Stimulated activated CD4-positive, alpha-beta T cell treated with anti-CD3 and anti-CD28 coated beads, Interleukin-4, amount 100 ng/mL, for 24 hours (primary cell): ENCODE data around the gene EGFL7.

Experiments
- DNase-seq: peaks from one replicate; pipeline ENCODE4 v3.0.0-alpha.2; 2020

Gene EGFL7

GRCh38 chr9:136662656-136663581, at the start of gene EGFL7:
EGFL7 (plus strand) TSS chr9:136662916; CDS start chr9:136668283, 5,367 bp downstream.
- DNase-seq: no peak

- DNase-seq: no peak
These were observed 48.8 kb upstream of the EGFL7 start for GRCh38 chr9:136613824-136614371.

DNA sequence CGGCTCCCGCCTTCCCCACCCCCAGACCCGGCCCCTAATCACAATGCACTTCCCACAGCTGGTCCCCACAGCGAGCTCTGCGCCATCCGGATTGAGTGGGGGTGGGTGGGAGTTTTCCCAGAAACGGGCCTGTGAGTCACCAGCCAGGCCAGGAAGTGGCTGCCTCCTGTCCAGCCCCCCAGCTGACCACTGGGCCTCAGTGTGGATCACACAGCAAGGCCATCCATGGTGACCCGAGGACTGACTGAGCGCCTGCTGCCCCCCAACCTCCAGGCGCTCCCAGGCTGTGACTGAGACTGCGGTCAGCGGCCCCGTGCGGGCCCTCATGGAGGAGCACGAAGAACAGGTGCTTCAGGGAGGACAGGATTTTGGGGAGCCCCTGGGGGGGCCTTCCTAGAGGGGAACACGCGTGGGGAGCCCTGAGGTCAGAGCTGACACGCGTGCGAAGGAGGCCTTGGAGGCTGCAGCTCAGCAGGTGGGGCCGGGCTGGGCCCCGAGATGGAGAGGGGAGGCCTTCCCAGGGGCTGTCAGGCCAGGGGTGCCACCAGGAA, 48.3 kb upstream of the EGFL7 start:
- no peak for DNase-seq

DNA sequence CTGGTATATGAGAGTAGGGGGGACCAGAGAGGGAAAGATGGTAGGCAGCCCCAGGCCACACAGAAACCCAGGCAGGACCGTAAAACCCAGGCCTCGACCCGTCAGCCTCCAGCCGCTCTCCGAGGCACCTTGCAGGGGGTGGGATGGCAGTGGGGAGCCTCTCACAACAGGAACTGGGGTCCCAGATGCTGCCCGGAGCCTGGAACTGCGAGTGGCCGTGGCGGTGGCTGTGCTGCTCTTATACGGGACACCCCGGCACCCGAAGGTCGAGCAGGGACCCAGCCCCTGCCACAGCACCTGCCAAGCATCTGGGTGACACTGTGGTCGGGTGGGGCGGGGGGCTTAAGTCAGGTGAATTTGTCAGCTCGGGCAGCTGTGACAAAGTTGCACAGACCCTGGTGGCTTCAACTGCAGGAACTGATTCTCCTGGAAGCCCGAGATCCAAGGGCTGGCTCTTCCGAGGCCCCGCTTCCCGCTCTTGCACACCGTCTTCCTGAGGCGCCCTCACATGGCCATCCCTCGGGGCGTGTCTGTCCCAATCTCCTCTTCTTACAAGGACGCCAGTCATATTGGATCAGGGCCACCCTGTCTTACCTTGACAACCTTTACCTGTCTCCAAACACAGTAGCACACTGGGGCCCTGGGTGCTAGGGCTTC, 47.6 kb upstream of the EGFL7 start:
- DNase-seq: no peak

- no peak for DNase-seq
These were observed 46.9 kb upstream of the EGFL7 start for GRCh38 chr9:136615631-136616306.

- no peak for DNase-seq
These were observed 46.4 kb upstream of the EGFL7 start for GRCh38 chr9:136616307-136616635.

GRCh38 chr9:136616948-136617695, 45.6 kb upstream of the EGFL7 start:
- DNase-seq: no peak

DNA sequence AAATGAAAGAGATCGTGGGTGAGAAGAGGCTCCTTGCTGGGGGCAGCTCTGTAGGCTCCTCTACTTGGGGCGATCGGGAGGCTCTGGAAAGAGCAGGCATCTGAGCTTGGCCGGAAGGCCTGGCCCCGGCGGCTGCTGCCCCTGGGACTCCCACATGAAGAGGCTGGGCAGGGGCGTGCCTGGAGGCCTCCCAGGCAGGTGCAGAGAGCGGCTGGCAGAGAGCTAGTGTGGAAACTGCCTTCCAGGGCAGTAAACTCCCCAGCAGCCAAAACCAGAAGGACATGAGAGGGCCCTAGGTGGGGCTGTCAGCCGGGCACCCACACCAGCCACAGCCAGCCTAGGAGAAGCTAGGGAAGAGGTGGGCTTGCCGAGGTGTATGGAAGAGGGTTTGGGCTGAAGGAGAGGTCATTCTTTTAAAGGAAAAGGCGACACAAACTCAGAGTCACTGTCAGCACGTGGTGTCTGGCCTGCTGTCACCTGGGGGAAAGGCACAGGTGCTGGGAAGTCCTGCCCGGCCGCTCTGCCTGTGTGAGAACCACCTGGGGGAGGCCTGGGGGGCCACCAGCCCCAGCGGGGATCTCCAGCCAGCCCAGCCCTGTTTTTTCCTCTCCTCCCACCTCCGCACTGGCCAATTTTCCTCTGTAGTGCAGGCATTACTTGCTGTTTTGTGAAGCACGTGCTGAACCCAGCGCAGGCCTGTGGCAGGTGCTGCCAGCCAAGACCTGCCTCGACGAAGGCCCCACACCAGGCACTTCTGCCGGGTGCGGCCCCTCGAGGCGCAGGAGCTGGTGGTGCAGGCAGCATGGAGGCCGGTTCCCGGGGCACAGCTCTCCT, 44.8 kb upstream of the EGFL7 start:
- DNase-seq: no peak

- DNase-seq: no peak
These were observed 43.9 kb upstream of the EGFL7 start for GRCh38 chr9:136618580-136619547.

DNA sequence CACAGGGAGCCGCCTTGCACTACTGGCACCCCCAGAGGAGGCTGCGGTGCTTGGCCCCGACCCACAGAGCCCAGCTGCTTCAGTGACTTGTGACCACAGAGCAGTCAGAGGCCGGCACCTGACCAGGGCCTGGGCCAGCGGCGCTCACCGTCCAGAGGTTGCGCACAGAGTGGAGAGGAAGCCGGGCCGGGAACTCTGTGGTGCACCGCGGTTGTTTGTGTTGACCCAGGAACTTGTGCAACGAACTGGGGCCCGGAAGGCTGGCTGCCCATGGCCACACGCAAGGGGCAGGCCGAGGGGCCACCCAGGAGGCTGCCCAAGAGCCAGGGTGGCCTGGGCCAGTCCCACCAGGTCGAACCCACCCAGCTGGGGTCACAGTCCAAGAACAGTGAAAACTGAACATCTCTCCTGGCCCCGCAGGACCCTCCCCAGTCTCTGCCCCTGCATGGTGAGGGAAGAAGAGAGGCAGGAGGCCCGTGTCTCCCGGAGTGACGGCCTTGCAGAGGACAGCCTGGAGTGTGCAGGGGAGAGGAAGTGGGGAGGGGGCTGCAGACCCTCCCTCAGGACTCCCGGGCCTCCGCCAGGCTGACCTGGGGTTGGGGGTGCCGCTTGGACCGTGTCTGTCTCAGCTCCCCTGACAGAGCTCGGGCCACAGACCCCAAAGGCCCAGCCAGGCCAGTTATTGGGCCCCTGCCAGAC, 42.8 kb upstream of the EGFL7 start:
- DNase-seq: no peak

DNA sequence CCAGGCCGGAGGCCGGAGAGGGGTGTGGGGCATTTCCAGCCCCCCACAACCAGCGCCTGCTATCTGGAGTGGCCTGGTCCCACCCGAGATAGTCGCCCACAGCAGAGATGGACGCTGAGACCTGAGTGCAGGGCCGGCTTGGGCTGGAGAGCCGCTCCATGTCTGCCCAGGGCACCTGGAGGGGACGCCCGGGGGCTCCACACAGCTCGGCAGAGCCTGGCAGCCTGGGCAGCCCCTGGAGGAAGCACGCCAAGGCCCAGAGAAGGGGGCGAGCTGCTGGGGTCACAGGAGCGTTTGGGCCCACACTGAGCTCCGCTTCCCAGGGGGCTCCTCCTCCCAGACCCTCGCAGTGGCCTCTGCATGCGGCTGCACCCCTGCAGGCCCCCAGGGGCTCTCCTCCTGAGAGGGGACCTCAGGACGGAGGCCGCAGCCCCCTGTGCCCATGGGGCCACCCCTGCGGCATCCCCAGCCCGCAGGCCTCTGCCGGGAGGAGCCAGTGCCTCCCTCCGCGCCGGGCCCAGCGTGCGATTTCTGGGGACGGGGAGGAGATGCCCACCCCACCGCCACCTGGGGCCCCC, 42.2 kb upstream of the EGFL7 start:
- DNase-seq: no peak

- no peak for DNase-seq
These were observed 41.5 kb upstream of the EGFL7 start for GRCh38 chr9:136621019-136621733.

DNA sequence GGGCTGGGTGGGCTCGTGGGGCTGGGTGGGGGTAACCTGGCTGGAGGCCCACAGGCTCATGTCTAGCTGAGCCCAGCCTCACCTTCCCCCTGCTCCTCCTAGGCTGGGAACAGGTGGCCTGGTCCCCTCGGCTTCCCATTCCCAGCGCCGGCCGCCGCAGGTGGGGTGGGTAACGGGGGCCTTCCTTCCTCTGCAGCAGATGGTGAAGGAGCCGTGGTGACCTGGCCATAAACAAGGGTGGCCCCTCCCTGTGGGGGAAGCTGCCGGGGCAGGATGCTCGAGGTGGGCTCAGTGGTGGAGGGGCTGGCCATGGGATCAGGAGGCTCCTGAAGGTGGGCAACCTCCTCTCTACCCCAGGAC, 41.0 kb upstream of the EGFL7 start:
- no peak for DNase-seq

DNA sequence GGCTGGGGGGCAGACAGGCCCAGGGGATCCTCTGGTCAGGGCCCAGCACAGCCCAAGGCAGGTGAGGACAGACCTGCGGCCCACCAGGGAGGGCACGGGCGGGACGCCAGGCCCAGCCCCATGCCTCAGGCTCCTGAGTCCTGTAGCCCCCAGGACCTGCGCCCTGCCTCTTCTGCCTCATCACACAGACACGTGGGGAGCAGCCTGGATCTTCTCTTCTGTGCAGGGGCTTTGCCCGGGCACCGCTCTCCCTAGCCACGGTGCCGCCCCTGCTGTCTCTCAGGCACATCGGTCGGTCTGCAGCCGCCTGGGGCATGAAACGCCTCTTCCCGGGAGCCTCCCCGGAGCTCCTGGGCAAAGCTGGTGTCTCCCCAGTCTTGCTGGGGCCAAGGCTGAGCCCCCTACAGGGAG, 40.2 kb upstream of the EGFL7 start:
- DNase-seq: no peak

- no peak for DNase-seq
These were observed 39.5 kb upstream of the EGFL7 start for GRCh38 chr9:136623016-136623841.

DNA sequence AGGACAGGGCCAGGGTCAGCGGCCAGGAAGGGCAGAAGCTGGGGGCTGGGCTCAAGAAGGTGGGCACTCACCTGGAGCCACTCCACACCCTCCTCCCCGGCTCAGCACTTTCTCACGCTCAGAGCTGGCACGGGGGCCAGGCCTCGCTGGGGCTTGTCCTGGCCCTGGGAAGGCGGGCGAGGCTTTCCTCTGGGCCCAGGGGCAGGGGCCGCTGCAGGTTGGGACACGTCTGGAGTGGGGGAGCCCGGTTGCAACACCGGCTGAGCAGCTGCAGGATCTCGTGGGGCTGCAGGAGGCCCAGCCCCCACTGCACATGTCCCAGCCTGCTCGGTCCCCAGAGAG, 38.9 kb upstream of the EGFL7 start:
- DNase-seq: no peak

- no peak for DNase-seq
These were observed 38.3 kb upstream of the EGFL7 start for GRCh38 chr9:136624184-136624951.
